ENCODE results near the gene TMIGD3.

The TMIGD3 gene

DNA sequence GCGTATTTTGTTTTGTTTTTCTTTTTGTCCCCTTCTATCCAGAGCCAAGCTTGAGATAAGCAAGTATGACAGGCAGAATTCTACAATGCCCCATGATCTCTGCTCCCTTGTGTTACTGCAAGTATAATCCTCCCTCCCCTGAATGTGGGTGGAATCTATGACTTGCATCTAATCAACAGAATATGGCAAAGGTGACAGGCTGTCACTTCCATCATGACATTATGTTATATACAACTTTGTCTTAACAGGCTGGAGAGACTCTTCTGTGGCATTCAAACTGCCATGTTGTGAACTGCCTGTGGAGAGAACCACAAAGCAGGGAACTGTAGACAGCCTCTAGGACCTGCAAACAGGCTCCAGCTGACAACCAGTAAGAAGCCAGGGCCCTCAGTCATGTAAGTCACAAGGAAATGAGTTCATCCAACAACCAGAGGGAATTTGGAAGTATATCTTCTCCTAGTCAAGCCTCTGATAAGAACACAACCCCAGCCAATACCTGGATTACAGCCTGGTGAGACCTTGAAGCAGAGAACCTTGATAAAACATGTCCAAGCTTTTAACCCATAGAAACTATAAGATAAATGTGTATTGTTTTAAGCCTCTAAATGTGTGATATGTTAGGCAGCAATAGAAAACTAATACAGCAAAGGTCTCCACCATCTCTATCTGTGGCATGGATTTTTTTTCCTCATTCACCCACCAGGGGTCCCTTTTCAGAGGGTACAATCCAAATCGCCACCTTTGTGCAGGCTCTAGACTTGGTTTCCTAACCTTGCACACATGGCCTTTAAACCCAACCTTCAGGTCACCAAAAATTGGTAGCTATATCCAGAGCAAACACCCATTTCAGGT is 35.3 kb downstream of the TMIGD3 start:
- Mint-ChIP-seq H3K4me3 (no peak overlapping the region), H3K9me3 (no peaks in the 10 kb centered on the region), H3K27me3 (no peaks in the 10 kb centered on the region), H3K27ac (ENCODE audit: low read depth) (no peak overlapping the region), H3K36me3 (ENCODE audit: insufficient read depth) (peaks cover 1% of the 10 kb centered on the region), H3K4me1 (peaks cover 18% of the 10 kb centered on the region)
- ATAC-seq (replicated peaks; ENCODE audit: extremely low read depth, poor library complexity, severe bottlenecking) = no peak
- no peak for DNase-seq (ENCODE audit: low spot score in 2 of 2)

DNA sequence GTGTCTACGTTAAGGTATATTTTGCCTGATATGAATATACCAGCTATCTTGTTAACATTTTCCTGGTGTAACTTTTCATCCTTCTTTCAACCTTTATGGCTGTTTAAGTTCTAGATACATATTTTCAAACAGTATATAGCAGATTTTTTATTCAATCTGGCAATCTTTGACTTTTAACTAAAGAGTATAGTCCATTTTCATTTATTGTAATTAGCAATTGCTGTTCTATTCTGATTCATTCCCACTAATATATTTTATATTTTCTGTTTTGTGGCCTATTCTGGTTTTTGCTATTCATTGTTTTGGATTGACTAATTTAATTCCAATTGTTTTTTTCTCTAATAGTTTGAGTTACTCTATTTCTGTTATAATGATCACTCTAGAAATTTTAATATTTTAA is 37.0 kb downstream of the TMIGD3 start:
- H3K36me3 Mint-ChIP-seq (ENCODE audit: insufficient read depth) = peaks cover 11% of the 10 kb centered on the region
- DNase-seq (ENCODE audit: low spot score in 2 of 2) (no peak), ATAC-seq (replicated peaks; ENCODE audit: extremely low read depth, poor library complexity, severe bottlenecking) (no peak)
- H3K4me1 Mint-ChIP-seq = peaks cover 19% of the 10 kb centered on the region
- no peak overlapping the region for H3K4me3 Mint-ChIP-seq
- H3K27ac Mint-ChIP-seq (ENCODE audit: low read depth) = no peak overlapping the region
- no peaks in the 10 kb centered on the region for H3K9me3 Mint-ChIP-seq
- no peaks in the 10 kb centered on the region for H3K27me3 Mint-ChIP-seq

- Mint-ChIP-seq H3K4me3 (no peak overlapping the region), H3K9me3 (no peaks in the 10 kb centered on the region), H3K27me3 (no peaks in the 10 kb centered on the region), H3K36me3 (ENCODE audit: insufficient read depth) (peaks cover 16% of the 10 kb centered on the region), H3K27ac (ENCODE audit: low read depth) (peak overlapping the region; percentile 2), H3K4me1 (peaks cover 19% of the 10 kb centered on the region)
- no peak for ATAC-seq (replicated peaks; ENCODE audit: extremely low read depth, poor library complexity, severe bottlenecking)
- DNase-seq (ENCODE audit: low spot score in 2 of 2) = no peak
Measured at GRCh38 chr1:111465754-111466153, 37.7 kb downstream of the TMIGD3 start.

DNA sequence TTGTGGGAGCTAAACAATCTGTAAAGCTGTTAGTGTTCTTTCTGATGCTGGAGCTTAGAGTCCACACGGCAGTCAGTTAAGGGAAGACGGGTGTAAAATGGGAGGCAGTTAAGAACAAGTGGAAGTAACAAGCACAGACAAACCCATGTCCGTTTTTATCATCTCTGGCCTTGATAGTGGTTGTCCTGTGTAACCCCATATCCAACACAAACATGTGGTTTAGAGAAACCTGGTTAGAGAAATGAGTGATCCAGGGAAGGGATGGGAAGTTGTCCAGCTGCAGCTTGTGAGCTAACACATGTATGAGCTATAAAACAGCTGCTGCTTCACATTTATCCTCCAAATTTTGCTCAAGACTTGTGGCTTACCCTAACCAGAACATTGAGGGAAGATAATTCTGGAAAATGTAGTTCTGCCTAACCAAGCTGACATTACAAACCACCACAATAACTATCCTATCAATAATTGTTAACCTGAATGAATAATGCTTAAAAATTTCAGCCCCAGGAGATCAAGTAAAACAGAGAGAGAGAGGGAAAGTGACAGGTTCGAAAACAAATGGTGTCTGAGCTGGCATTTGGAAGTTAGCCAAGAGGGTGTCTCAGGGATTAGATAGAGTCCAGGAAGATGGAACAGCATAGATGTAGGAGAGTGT is 40.3 kb downstream of the TMIGD3 start:
- no peak for DNase-seq (ENCODE audit: low spot score in 2 of 2)
- Mint-ChIP-seq H3K36me3 (ENCODE audit: insufficient read depth) (peaks cover 33% of the 10 kb centered on the region), H3K27me3 (no peaks in the 10 kb centered on the region), H3K9me3 (no peaks in the 10 kb centered on the region), H3K27ac (ENCODE audit: low read depth) (peak overlapping the region; percentile 40), H3K4me3 (no peak overlapping the region), H3K4me1 (peaks cover 23% of the 10 kb centered on the region)
- ATAC-seq (replicated peaks; ENCODE audit: extremely low read depth, poor library complexity, severe bottlenecking) = no peak

DNA sequence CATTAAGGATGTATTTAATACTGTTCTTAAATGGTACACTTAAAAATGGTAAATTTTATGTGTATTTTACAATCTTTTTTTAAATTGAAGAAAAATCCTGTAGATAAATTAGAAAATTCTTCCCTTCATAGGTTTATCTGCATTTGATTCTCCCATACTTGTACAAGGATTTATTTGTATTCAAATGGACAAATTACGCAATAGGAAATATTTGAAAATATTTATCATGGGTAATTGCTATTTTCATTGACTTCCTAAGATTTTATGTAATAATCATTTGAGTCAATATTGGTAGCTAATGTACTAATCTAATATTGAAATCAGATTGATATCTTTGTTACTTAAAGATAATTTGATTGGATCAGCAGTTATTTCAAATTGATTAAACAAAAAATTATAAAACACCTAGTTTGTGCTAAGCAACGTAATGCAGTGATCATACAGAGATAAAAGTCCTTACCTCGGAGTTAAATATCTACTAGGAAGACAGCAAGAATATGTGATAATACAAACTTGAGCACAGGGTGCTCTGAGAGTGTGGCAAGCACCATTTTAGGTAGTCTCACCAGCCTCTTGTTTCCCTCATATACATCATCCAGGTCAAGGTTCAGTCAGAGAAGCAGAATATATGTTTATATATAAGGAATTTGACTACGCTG is 40.9 kb downstream of the TMIGD3 start:
- ATAC-seq (replicated peaks; ENCODE audit: extremely low read depth, poor library complexity, severe bottlenecking) (no peak), DNase-seq (ENCODE audit: low spot score in 2 of 2) (no peak)
- no peaks in the 10 kb centered on the region for H3K27me3 Mint-ChIP-seq
- peaks cover 38% of the 10 kb centered on the region for H3K36me3 Mint-ChIP-seq (ENCODE audit: insufficient read depth)
- H3K27ac Mint-ChIP-seq (ENCODE audit: low read depth) = no peak overlapping the region
- no peak overlapping the region for H3K4me3 Mint-ChIP-seq
- H3K4me1 Mint-ChIP-seq = peaks cover 25% of the 10 kb centered on the region
- H3K9me3 Mint-ChIP-seq = no peaks in the 10 kb centered on the region

- Mint-ChIP-seq H3K36me3 (ENCODE audit: insufficient read depth) (peaks cover 45% of the 10 kb centered on the region), H3K4me3 (no peak overlapping the region), H3K27me3 (no peaks in the 10 kb centered on the region), H3K4me1 (peaks cover 30% of the 10 kb centered on the region), H3K9me3 (no peaks in the 10 kb centered on the region), H3K27ac (ENCODE audit: low read depth) (no peak overlapping the region)
- DNase-seq (ENCODE audit: low spot score in 2 of 2) (no peak), ATAC-seq (replicated peaks; ENCODE audit: extremely low read depth, poor library complexity, severe bottlenecking) (no peak)
Measured at GRCh38 chr1:111461765-111462164, 41.7 kb downstream of the TMIGD3 start.

DNA sequence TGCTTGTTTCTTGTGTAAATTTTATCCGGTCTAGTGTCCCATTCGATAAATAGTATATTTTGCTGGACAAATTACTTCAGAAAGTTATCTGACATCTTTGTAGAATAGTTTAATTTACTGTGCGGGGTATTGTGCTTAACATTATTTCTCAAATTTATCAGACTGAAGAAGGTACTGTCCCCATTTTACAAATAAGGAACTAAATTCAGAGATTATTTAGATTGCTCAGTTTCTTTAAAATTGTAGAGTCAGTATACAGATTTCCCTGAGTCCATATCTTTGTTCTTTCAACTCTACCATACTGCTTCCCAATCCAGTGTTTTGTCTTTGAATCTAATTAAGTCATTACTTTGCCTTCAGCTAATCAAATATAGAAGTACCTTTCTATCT is 47.8 kb downstream of the TMIGD3 start:
- no peak for ATAC-seq (replicated peaks; ENCODE audit: extremely low read depth, poor library complexity, severe bottlenecking)
- no peak overlapping the region for H3K4me3 Mint-ChIP-seq
- peaks cover 57% of the 10 kb centered on the region for H3K4me1 Mint-ChIP-seq
- DNase-seq (ENCODE audit: low spot score in 2 of 2) = no peak
- no peaks in the 10 kb centered on the region for H3K9me3 Mint-ChIP-seq
- peaks cover 61% of the 10 kb centered on the region for H3K36me3 Mint-ChIP-seq (ENCODE audit: insufficient read depth)
- H3K27me3 Mint-ChIP-seq = no peaks in the 10 kb centered on the region
- H3K27ac Mint-ChIP-seq (ENCODE audit: low read depth) = peak overlapping the region; percentile 29

DNA sequence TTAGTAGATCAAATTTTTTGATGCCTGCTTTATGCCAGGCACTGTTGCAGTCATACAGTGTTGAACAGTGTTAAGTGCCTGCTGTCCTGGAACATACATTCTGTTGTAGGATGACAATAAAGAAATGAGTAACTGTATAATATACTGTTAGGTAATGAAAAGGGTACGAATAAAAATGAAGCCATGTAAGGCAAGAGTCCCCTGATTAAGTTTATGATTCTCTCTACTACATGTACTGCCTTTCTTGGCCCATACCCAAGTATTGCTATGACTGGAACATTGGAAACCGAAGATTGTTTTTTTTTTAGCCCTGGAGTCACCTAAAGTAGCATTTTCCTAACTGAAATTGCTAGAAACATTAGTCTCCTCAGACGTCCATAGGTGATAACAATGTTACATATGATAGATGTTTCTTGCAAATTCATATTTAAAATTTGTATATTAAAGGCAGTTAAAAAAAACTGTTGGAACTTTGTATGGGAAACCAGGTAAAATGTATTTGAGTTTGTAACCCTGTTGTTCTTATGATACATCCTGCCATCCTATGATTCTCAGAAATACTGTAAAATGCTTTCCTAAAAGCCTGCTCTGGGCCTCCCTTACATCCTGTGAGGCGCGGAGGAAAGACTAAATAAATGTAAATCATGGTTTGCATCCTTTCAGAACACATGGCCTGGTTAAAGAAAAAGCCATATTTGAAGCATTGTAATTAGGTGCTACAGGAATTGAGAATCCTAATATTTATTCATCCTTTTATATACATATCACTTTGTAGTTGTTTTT is 48.4 kb downstream of the TMIGD3 start:
- Mint-ChIP-seq H3K4me3 (no peak overlapping the region), H3K9me3 (no peaks in the 10 kb centered on the region), H3K27me3 (no peaks in the 10 kb centered on the region), H3K36me3 (ENCODE audit: insufficient read depth) (peaks cover 60% of the 10 kb centered on the region), H3K27ac (ENCODE audit: low read depth) (peak overlapping the region; percentile 29), H3K4me1 (peaks cover 60% of the 10 kb centered on the region)
- ATAC-seq (replicated peaks; ENCODE audit: extremely low read depth, poor library complexity, severe bottlenecking) (no peak), DNase-seq (ENCODE audit: low spot score in 2 of 2) (no peak)

DNA sequence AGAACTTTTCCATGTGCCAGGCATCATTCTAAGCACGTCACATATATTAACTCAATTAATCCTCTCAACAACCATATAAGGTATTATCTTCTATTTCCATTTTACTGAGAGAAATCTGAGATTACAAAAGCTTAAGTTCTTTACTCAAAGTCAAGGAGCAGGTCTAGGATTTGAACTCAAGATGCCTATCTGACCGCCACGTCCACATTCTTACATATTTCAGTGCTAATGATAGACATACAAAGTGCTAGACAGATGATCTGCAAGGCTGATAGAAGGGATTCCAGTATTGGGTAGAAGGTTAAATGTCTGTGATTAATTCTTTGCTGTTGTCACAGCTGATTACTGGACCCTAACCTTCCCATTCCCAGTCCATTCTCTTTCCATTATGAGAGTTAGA is 49.7 kb downstream of the TMIGD3 start:
- ATAC-seq (replicated peaks; ENCODE audit: extremely low read depth, poor library complexity, severe bottlenecking) (no peak), DNase-seq (ENCODE audit: low spot score in 2 of 2) (no peak)
- H3K9me3 Mint-ChIP-seq = no peaks in the 10 kb centered on the region
- no peak overlapping the region for H3K27ac Mint-ChIP-seq (ENCODE audit: low read depth)
- H3K27me3 Mint-ChIP-seq = no peaks in the 10 kb centered on the region
- no peak overlapping the region for H3K4me3 Mint-ChIP-seq
- peaks cover 73% of the 10 kb centered on the region for H3K4me1 Mint-ChIP-seq
- H3K36me3 Mint-ChIP-seq (ENCODE audit: insufficient read depth) = peaks cover 63% of the 10 kb centered on the region

DNA sequence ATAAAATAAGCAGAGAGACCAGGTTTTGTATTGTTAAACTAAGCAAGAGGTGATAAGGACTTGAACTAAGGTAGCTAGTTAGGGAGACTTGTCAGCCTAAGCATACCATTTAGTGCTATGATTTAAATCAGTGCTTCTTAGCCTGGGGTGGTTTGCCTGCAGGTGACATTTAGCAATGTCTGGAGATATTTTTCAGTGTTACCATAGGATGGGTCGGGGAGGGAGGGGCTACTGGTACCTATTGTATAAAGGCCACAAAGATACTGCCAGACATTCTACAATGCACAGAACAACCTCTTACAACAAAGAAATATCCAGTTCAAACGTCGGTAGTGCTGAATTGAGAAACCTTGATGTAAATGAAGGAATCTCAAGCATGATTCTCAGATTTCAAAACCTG is 50.9 kb downstream of the TMIGD3 start:
- Mint-ChIP-seq H3K27me3 (no peaks in the 10 kb centered on the region), H3K27ac (ENCODE audit: low read depth) (no peak overlapping the region), H3K4me3 (no peak overlapping the region), H3K36me3 (ENCODE audit: insufficient read depth) (peaks cover 60% of the 10 kb centered on the region), H3K4me1 (peaks cover 76% of the 10 kb centered on the region), H3K9me3 (no peaks in the 10 kb centered on the region)
- ATAC-seq (replicated peaks; ENCODE audit: extremely low read depth, poor library complexity, severe bottlenecking) = no peak
- DNase-seq (ENCODE audit: low spot score in 2 of 2) = no peak

- DNase-seq (ENCODE audit: low spot score in 2 of 2) = no peak
- H3K9me3 Mint-ChIP-seq = no peaks in the 10 kb centered on the region
- H3K4me3 Mint-ChIP-seq = peak overlapping the region; percentile 100
- ATAC-seq (replicated peaks; ENCODE audit: extremely low read depth, poor library complexity, severe bottlenecking) = no peak
- peaks cover 45% of the 10 kb centered on the region for H3K36me3 Mint-ChIP-seq (ENCODE audit: insufficient read depth)
- peak overlapping the region; percentile 99 for H3K27ac Mint-ChIP-seq (ENCODE audit: low read depth)
- H3K4me1 Mint-ChIP-seq = peaks cover 77% of the 10 kb centered on the region
- no peaks in the 10 kb centered on the region for H3K27me3 Mint-ChIP-seq
Measured at GRCh38 chr1:111450185-111450584, 53.2 kb downstream of the TMIGD3 start.

DNA sequence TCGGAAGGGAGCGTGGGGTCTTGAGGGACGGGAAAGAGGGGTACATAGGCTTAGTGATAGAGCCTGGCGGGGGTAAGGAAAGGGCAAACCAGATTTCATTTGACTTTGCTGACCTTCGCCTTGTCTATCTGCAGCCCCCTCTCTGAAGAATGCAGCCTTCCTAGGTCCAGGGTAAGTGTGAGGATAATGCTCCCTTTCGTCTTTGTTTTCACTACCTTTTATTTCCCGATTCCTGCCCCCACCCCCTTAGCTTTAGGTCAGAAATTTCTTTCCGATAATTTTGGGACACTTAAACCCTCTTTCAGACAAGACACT is 53.8 kb downstream of the TMIGD3 start:
- ATAC-seq (replicated peaks; ENCODE audit: extremely low read depth, poor library complexity, severe bottlenecking) = no peak
- H3K4me3 Mint-ChIP-seq = peak overlapping the region; percentile 100
- no peaks in the 10 kb centered on the region for H3K9me3 Mint-ChIP-seq
- peak overlapping the region; percentile 99 for H3K27ac Mint-ChIP-seq (ENCODE audit: low read depth)
- H3K27me3 Mint-ChIP-seq = no peaks in the 10 kb centered on the region
- H3K4me1 Mint-ChIP-seq = peaks cover 75% of the 10 kb centered on the region
- peaks cover 43% of the 10 kb centered on the region for H3K36me3 Mint-ChIP-seq (ENCODE audit: insufficient read depth)
- DNase-seq (ENCODE audit: low spot score in 2 of 2) = no peak

Data from central memory CD8-positive, alpha-beta T cell (primary cell).